Stimulated activated CD4-positive, alpha-beta T cell treated with anti-CD3 and anti-CD28 coated beads, Interleukin-2, amount 100 ng/mL, for 4 hours (primary cell): Measurements from ENCODE around the gene PAPSS2.

ENCODE experiments used
- DNase-seq: peaks from one replicate; pipeline ENCODE4 v3.0.0-alpha.2; 2020; ENCODE audit warnings: low read depth

Gene PAPSS2

DNA sequence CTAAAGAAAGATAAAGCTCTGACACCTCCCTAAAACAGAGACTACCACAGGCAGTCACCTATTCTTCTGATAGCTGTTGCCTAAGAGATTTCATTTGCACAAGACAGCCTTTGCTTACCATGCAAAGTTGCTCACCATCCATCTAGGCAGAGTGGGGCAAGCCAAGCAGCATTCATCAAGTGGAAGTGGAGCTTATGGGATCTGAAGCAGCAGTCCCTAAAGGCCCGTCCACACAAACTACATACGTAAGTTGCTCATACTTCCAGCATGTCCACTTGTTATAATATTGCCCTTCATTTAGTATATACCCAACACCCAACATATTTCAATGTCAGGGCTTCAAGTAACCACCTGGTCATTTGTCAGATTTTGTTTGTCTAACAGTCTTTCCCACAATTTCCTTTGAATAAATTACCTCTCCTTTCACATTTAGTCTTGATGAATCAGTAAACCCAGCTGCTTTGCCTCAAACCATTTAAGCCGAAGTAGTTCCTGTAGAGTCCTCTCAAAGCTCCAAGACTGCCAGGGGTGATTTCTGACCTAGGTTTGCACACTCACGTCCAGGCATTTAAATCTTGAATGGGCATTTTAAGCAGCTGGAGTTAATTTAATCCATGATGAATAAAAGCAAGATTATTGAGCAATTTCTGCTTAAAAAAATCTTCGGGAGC, 90.5 kb downstream of the PAPSS2 start:
- no peak for DNase-seq

DNA sequence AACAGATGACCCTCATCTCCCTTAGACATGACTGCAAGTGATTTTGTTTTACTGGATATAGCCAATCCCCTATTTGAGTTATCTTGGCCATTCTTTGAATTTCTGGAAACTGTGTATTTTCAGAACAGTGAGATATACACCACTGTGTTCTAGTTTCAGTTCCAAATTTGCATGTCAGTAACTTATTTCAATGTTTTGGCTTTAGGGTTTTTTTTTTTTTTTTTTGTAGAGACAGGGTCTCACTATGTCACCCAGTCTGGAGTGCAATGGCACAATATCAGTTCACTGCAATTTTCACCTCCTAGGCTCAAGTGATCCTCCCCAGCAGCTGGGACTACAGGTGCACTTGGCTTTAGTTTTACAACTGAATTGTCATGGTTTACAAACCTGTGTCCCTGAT, 91.1 kb downstream of the PAPSS2 start:
- no peak for DNase-seq

DNA sequence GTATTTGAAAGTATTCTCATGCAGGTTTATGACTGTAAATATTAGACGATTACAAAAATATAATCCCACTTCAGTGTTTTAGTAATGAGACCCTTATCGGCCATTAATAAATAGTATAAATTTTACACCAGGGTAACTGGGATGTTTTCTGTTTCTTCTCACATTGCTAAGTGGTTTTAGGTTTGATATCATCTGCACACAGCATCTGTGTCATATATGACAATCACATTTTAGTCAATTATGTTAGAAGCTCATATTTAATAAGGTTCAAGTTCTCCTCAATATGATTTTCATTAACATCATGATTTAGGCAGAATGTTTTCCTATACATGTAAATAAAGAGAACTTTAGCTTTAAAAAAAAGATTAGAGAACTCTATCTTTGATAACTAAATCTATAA, 91.6 kb downstream of the PAPSS2 start:
- DNase-seq: no peak

DNA sequence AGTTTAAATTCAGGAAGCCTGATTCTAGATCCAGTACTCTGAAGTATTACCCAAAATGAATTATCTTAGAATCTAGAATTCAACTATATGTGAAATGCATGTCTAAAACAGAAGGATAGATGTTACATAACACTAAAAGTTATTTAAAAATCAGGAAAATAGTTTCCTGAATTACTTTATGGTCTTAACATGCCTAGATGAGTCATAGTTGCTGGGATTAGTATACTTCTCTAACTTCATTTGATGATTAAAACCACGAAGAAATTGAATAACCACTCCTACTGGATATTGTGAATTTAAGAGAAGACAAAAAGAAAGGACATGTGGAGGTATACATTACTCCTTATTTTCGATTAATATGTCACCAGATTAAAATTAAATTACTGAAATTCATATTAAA, 92.9 kb downstream of the PAPSS2 start:
- DNase-seq: no peak

DNA sequence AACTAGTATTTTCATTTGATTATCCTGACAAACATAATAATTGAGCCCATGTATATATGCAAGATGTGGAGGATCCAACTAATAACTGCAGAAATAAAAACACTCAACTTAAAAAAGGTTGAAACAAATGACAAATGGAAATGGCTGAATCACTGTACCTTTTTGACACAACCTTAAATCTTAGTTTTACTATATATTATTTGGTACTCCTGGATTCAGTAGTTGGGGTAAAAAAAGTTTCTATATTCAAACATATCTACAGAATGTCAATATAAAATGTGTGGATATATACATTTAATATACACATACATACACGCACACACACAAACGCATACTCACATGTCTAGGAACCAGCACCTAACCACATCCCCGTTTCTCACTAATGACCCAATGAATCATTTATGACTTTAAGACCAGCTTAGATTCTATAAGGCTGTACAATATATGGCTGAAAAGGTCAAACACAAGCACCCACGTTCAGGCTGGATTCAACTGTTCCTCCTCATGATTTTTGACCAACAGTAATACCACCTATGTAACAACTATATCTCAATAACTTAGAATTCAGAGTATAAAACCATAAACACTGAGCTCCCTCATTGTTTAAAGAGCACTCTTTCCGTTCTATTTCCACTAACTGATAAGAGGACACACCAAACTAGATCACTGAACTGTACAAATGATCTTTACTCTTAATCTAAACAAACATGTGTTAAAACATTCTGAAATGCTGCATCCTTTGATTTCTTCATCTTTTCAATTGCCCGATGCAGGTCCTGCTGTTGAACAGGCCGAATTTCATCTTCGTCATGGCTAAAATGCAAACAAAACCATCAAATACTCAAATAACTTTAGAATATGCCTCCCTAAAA, 94.6 kb downstream of the PAPSS2 start:
- no peak for DNase-seq

DNA sequence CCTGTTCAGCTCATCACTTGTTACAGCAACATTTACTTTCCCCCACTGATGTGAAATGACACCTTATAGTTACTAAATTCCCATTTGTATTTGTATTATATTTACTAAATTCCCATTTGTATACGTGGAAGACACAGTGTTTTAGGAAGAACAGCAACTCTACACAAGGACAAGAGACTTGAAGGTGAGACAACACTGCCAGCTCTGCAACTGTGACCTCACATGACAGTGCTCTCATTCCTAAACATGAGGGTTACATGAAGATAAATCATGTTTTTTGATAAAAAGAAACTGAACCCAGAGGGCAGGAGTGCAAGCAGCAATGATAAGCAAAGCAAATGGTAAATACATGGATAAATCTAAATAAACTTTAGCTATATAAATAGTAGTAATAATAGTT, 98.0 kb downstream of the PAPSS2 start:
- no peak for DNase-seq

DNA sequence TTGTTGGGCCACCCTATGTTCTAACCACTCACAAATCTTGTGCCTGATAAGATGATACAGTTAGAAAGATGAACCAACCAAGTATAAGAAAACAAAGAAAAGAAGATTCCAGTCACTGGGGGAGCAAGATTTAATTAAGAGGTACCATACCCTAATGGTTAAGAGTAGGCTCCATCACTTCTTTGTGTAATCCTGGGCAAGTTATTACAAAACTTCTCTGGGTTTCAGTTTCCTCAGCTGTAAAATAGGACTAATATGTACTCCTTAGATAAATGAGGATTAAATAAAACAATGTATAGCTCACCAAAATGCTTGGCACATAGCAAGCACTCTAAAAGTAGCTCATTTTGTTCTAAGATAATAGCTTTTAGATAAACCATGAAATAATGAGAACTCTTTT, 99.9 kb downstream of the PAPSS2 start:
- DNase-seq: no peak

DNA sequence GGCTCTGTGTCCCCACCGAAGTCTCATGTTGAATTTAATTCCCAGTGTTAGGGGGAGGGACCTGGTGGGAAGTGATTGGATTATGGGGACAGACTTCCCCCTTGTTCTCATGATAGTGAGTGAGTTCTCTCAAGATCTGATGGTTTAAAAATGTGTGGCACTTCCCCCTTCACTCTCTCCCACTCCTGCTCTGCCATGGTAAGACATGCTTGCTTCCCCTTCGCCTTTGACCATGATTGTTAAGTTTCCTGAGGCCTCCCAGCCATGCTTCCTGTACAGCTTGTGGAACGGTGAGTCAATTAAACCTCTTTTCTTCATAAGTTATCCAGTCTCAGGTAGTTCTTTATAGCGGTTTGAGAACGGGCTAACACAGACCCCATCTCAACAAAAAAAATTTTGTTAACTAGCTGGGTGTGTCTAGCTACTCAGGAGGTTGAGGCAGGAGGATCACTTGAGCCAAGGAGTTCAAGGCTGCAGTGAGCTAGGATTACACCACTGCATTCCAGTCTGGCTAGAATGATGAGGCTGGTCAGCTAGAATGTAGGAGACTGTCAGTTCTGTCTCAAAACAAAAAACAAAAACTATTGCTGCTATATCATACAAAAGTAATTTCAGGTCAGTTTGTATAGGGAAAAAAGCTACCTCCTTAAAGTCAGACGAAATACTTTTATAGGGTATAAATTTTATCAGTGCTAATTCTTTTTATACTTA, 100.7 kb downstream of the PAPSS2 start:
- no peak for DNase-seq

DNA sequence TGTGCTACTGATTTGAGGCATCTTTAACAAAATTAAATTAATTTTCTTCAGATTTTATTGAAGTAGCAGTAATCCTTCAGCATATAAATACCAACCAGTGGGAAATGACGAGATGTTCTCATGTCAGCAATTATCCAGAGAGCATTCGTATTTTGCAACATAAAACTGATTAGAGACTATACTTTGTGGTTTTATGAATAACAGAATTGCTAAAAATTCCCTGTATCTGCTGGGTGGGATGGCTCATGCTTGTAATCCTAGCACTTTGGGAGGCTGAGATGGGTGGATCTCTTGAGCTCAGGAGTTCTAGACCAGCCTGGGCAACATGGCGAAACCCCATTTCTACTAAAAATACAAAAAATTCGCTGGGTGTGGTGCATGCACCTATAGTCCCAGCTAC, 101.5 kb downstream of the PAPSS2 start:
- no peak for DNase-seq

DNA sequence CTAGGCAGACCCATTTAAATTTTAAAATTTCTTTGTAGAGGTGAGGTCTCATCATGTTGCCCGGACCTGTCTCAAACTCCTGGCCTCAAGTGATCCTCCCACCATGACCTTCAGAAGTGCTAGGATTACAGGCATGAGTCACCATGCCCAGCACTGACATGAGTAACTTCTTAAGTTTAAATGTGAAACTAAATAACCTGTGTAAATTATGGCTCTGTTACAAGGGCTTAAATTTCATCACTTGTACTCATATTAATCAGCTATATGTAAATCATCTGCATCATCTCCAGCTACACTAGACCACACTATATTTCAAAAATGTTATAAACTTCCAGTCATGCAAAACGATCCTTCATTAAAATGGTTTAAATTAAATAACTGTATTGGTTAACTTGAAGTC, 102.2 kb downstream of the PAPSS2 start:
- DNase-seq: peak; percentile 24

DNA sequence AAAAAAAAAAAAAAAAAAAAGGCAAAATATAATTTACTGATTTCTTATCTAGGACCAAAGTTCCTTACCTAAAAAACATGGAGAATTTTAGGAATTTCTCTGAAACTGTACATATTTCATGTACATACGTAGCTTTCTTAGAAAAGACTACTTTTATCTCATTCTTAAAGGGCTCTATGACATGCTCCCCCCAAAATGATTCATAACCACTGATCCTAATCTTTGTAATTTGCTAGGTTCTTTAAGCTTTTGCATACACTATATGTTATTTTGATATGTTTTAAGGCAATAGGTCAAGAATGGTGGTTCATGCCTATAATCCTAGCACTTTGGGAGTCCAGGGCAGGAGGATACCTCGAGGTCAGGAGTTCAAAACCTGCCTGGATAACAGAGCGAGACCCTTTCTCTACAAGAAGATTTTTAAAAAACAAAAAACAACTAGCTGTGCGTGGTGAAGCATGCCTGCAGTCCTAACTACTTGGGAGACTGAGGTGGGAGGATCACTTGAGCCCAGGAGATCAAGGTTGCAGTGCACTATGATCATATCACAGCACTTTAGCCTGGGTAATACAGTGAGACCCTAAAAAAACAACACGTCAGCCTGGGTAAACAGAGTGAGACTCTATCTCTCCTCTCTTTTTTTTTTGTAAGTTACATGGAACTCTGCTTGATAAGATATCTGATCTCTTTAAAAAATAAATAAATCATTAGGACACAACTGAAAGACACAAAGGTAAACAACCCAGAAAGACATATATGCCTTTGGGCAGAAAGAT, 103.6 kb downstream of the PAPSS2 start:
- no peak for DNase-seq

DNA sequence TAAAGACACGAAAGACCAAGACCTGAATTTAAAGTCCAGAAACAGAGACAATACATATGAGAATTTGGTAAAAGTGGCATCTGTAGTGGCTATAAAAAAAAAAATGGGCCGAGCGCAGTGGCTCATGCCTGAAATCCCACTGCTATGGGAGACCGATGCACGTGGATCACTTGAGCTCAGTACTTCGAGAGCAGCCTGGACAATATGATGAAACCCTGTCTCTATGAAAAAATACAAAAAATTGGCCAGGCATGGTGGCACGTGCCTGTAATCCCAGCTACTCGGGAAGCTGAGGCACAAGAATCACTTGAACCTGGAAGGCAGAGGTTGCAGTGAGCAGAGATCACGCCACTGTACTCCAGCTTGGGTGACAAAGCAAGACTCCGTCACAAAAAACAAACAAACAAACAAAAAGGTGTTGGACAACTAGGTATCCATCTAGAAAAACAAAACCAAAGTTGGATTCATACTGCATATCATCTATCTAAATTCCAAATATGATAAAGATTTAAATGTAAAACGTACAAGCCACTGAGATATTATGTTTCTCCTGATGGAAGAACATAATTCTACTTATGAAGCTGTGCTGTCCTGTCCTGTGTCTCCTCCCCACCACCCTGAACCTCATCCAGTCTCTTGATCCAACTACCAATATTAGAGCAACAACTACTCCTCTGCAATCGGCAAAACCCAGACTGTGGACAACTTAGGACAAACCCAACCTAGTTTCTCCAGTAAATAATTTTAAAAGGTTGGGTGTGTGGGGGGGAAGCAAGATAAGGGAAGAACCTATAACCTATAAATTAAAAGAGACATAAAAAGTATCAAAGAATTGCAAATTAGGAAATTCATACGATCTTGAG, 104.6 kb downstream of the PAPSS2 start:
- no peak for DNase-seq

DNA sequence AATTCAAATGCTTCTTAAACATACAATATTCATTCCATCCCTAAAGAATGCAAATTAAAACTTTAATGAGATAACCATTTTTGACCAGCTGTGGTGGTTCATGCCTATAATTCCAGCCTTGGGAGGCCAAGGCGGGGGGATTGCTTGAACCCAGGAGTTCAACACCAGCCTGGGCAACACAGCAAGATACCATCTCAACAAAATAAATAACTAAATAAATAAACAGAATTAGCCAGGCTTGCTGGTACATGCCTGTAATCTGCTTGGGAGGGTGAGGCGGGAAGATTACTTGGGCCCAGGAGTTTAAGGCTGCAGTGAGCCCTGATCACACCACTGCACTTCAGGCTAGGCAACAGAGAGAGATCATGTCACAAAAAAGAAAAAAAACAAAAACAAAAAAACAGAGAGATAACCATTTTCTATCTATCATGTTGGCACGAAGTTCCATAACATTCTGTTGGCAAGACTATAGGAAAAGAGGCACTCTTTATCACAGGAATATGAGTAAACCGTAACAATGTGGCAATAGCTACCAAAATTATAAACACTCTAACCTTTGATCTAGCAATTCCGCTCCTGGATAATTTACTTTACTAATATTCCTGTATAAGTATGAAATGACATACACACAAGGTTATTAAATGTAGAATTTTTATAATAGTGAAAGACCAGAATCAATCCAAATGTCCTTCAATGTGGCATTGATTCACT, 106.1 kb downstream of the PAPSS2 start:
- DNase-seq: no peak

DNA sequence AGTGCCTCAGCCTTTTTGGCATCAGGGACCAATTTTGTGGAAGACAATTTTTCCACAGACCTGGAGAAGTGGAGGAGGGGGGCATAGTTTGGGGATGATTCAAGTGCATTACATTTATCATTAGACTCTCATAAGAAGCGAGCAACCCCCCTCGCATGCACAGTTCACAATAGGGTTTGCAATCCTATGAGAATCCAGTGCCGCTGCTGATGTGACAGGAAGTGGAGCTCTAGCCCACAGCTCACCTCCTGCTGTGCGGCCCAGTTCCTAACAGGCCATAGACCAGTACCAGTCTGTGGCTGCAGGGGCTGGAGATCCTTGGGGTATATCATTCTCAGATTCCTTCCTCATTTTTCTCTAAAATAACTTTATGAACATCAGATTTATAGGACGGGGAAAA, 107.6 kb downstream of the PAPSS2 start:
- no peak for DNase-seq

DNA sequence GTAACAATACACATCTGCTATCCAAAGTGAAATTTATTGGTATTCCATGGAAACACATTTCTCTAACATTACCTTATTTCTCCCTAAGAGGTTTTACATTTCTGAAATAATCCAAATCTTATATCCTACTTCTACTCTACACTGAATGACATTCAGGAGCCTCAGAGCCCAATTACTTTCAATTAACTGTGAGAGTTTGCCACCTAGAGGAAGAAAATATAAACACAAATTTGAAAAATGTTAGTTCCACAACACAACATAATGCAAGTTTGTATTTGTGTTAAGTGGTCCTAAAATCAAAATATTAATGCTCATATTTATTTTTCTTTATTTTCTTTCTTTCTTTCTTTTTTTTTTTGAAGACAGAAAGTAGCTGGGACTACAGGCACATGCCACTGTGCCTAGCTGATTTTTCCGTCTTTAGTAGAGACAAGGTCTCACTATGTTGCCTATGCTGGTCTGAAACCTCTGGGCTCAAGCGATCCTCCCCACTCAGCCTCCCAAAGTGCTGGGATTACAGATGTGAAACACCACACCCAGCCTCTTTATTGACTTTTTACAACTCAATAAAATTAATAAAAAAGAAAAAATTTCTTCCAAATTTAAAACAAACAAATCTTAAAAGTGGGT, 112.3 kb downstream of the PAPSS2 start:
- DNase-seq: no peak

DNA sequence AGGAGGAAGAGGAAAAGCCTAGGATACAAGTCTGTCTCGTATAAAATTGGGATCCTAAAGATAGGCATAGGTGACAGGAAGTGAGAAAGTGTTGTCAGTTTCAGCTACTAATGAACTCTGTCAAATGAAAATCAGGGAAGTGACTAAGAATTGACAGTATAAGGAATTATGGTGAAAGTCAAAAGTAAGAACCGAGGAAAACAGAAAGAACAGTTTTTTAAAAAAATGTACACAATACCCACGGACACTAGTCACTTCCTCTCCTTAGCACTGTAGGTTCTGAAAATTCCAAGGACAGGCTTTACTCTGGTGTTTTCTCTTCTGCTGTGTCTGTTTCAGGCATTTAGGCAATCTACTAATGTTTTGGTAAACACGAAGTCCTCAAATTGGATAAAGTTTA, 116.1 kb downstream of the PAPSS2 start:
- DNase-seq: no peak

DNA sequence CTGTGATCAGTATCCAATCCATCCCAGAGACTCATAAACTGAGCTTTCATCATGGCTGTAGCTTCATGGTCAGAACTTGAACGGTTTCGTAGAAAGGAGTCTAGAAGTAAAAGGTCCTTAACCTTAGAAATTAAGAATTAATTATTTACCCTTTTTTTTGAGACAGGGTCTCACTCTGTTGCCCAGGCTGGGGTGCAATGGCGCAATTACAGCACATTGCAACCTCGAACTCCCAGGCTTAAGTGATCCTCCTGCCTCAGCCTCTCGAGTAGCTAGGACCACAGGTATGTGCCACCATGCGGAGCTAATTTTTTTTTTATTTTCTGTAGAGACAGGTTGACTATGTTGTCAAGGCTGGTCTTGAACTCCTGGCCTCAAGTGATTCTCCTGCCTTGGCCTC, 116.7 kb downstream of the PAPSS2 start:
- no peak for DNase-seq

DNA sequence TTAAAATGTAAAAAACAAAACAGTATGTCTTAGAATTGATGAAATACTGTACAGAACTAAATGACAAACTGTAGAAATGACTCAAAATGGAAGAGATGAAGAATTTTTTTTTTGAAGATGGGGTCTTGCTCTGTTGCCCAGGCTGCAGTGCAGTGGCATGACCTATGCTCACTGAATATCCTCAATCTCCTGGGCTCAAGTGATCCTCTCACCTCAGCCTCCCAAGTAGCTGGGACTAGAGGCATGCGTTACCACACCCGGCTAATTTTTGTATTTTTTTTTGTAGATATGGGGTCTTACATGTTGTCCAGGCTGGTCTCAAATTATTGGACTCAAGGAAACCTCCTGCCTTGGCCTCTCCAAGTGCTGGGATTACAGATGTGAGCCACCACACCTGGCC, 121.9 kb downstream of the PAPSS2 start:
- no peak for DNase-seq

DNA sequence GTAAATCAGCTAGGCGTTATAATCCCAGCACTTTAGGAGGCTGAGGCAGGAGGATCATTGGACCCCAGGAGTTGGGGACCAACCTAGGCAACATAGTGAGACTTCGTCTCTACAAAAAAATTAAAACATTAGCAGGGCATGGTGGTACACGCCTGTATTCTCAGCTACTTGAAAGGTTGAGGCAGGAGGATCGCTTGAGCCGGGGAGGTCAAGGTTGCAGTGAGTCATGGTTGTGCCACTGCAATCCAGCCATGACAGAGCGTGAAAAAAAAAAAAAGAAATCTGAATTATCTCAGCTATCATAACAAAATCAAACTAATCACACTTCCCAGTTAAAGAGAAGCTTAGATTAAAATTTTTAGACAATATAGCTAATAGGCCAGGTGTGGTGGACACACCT, 123.0 kb downstream of the PAPSS2 start:
- DNase-seq: no peak

DNA sequence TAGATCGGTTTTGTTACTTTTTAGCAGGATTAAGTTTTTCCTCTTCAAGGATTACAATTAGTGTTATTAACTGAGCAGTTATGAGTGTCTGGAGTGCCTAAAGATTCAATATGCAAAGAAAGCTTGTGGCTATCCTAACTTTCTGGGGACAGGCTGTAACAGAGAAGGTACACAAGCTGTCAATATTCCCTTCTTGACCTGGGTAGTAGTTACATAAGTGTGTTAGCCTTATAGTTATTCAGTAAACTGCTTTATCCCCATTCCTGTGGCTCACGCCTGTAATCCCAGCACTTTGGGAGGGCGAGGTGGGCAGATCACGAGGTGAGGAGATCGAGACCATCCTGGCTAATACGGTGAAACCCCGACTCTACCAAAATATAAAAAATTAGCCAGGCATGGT, 126.7 kb downstream of the PAPSS2 start:
- no peak for DNase-seq
